M059J (cell line): ENCODE measurements around the gene SLC4A7. TPM values are rescaled to one million over a fixed set of nuclear protein-coding genes. Genes with fewer than 3 reads are reported as not detected.

Experiments used
- DNase-seq: peaks from one replicate; pipeline ENCODE4 v3.0.0-alpha.2; 2012; ENCODE audit warnings: low read depth
- total RNA-seq: library from RNA; depleted of rRNA; stranded (reverse); fragments of >200 nt; shearing (Covaris generic); gene quantifications from 2 replicates; pipeline ENCODE4 v1.2.3, GENCODE V29; 2014; rRNA removed

The SLC4A7 gene
- total RNA-seq, 1 experiment from 2014 or later: 50.1 TPM

DNA sequence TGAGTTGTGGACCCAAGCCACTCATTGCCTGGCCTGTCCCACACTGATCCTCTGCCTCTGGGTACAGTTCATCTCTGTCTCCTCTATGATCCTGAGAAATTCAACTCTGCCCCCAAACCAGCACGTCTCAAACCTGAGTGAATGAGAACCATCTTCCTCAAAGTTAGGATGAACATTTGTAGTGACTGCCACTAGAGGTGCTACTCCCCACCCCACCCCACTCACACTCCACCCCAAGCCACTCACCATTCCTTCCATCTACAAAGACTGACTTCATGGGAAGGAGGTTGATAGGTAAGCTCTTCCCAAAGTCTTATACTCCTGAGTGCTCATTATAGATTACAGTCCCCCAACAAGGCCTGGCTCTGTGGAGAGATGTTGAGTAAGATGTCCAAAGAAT is 158.8 kb downstream of the SLC4A7 start:
- no peak for DNase-seq

DNA sequence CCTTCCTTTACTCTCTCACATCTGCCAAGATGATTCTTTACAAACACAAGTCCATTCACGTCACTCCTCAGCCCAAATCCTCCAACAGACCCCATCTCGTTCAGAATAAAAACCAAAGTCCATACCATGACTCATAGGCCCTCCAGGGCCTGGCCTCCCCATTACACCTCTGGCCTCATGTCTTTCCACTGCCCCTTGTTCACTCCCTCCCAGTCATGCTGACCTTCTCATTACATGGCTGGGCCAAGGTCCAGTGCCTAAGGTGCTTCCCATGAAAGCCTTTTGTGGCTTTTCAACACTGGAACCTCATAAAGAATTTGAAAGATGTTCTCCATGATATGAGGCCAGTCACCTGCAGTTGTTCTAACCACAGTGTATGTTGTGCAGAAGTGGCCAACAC is 159.5 kb downstream of the SLC4A7 start:
- peak; percentile 98 for DNase-seq

DNA sequence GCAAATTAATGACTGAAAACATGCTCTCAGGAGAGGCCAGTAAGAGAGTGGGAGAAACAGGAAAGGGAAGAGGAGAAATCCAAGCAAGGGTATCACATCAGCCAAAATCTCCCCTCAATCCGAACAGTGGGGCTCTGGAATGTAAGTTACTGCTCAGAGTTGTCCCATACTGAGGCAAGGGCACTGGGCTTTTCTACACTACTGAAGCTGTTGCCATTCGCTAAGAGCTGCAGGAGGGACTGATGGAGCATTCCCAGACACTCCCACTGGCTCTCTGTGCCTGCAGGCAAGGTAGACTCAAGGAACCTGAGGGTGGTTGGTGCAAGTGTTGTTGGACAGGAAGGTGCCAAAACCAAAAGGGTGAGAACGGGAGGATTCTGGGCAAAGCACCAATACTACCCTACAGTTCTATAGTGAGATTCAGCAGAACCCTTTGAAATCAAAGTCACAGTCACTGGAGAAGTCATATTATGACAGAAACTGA is 161.1 kb downstream of the SLC4A7 start:
- DNase-seq: peak; percentile 34

Other genes starting within 250 kb of the SLC4A7 start
- gene NEK10, start 115.0 kb downstream of the SLC4A7 start, total RNA-seq: 0.71 and 1.4 TPM in 2 replicates
- gene EOMES, start 237.9 kb upstream of the SLC4A7 start, total RNA-seq: 0.10 TPM in 1 of 2 replicates, not detected in the other